OCI-LY7 (cell line): ENCODE measurements around the gene MRPL18. TPM values are rescaled to one million over a fixed set of nuclear protein-coding genes. Genes with fewer than 3 reads are reported as not detected.

Experiments
- Bru-seq: library from RNA; stranded (reverse); fragments of 400-500 nt; gene quantifications from one replicate; lab custom pipeline; 2021; lab: Mats Ljungman, UMichigan
- BruChase-seq, 2 experiments: library from RNA; stranded (reverse); fragments of 400-500 nt; gene quantifications; one replicate each; lab custom pipeline; 2021; lab: Mats Ljungman, UMichigan
- BruUV-seq: library from RNA; stranded (reverse); fragments of 400-500 nt; replicated peaks from 2 replicates; lab custom pipeline; 2021; lab: Mats Ljungman, UMichigan
- CTCF ChIA-PET: fragments of 300-600 bp; sonication (Branson Sonifier 250); formaldehyde crosslinking; loops from one replicate; lab custom pipeline; 2022; ENCODE audit warnings: antibody characterized with exemption; ENCODE audit not compliant: unreplicated experiment; lab: Charles Lee
- POLR2A ChIA-PET: fragments of 300-600 bp; sonication (Branson Sonifier 250); formaldehyde crosslinking; loops from one replicate; lab custom pipeline; 2022; ENCODE audit warnings: antibody characterized with exemption; lab: Charles Lee
- DNase-seq: peaks from one replicate; pipeline ENCODE4 v3.0.0-alpha.2; 2015; ENCODE audit warnings: low spot score
- H2AFZ ChIP-seq: fragments of 200-600 bp; sonication (generic), shearing (Covaris generic); 2 replicates; pipeline ENCODE4 v1.6.1; 2014; ENCODE audit warnings: mild to moderate bottlenecking, antibody characterized with exemption, low read length, moderate library complexity
- H3K27ac ChIP-seq: fragments of 200-600 bp; sonication (generic); 2 replicates; pipeline ENCODE4 v1.5.1; 2014; ENCODE audit warnings: mixed run types, low read depth, mild to moderate bottlenecking, moderate library complexity, low read length, inconsistent platforms; ENCODE audit not compliant: poor library complexity, severe bottlenecking
- H3K36me3 ChIP-seq: fragments of 200-600 bp; sonication (generic); 2 replicates; pipeline ENCODE4 v1.6.1; 2014; ENCODE audit warnings: mild to moderate bottlenecking, antibody characterized with exemption, low read length, moderate library complexity, mixed read lengths; ENCODE audit not compliant: insufficient read depth
- H3K4me1 ChIP-seq: fragments of 200-600 bp; sonication (generic); 2 replicates; pipeline ENCODE4 v1.5.1; 2014; ENCODE audit warnings: mild to moderate bottlenecking, low read length; ENCODE audit not compliant: insufficient read depth, poor library complexity, severe bottlenecking
- H3K4me2 ChIP-seq: fragments of 200-600 bp; sonication (generic); 2 replicates; pipeline ENCODE4 v1.6.1; 2014; ENCODE audit warnings: mild to moderate bottlenecking, low read length
- H3K4me3 ChIP-seq: fragments of 200-600 bp; sonication (generic); 2 replicates; pipeline ENCODE4 v1.5.1; 2014; ENCODE audit warnings: mild to moderate bottlenecking, low read depth, low read length; ENCODE audit not compliant: poor library complexity, severe bottlenecking
- H3K79me2 ChIP-seq: fragments of 200-600 bp; sonication (generic); 2 replicates; pipeline ENCODE4 v1.6.1; 2016; ENCODE audit warnings: low read depth, mild to moderate bottlenecking, low read length, moderate library complexity, mixed read lengths; ENCODE audit not compliant: insufficient read depth
- H3K9me2 ChIP-seq: fragments of 200-600 bp; sonication (generic); 2 replicates; pipeline ENCODE4 v1.6.1; 2016; ENCODE audit warnings: mild to moderate bottlenecking, low read length, mixed read lengths; ENCODE audit not compliant: insufficient read depth
- H3K9me3 ChIP-seq: fragments of 200-600 bp; sonication (generic); 2 replicates; pipeline ENCODE4 v1.6.1; 2014; ENCODE audit warnings: mild to moderate bottlenecking, mixed run types, low read length, mixed read lengths
- H4K20me1 ChIP-seq: fragments of 200-600 bp; sonication (generic); 2 replicates; pipeline ENCODE4 v1.6.1; 2014; ENCODE audit warnings: mild to moderate bottlenecking, antibody characterized with exemption, low read length, moderate library complexity, mixed read lengths; ENCODE audit not compliant: insufficient read depth
- CTCF ChIP-seq: fragments of 200-600 bp; sonication (generic); conservative IDR thresholded peaks from 2 replicates; pipeline ENCODE4 v1.5.1; 2014; ENCODE audit warnings: mild to moderate bottlenecking, antibody characterized with exemption, low read length, moderate library complexity, mixed read lengths
- EZH2phosphoT487 ChIP-seq: fragments of 200-600 bp; sonication (generic); IDR thresholded peaks from 2 replicates; pipeline ENCODE4 v1.6.1; 2018; ENCODE audit warnings: low read depth, borderline replicate concordance, mild to moderate bottlenecking, mixed run types, antibody characterized with exemption, low read length, moderate library complexity, mixed read lengths
- intact Hi-C: fragments of 100-400 bp; cut with micrococcal nuclease; formaldehyde crosslinking; loops from one replicate; pipeline ENCODE4 v1.10.0; 2022; ENCODE audit not compliant: unreplicated experiment
- long read RNA-seq: library from polyadenylated mRNA; stranded (forward); transcript quantifications from one replicate; pipeline ENCODE4 v2.0.0, GENCODE V29; 2022
- total RNA-seq, 2 experiments: library from RNA; depleted of rRNA in 1 of 2; stranded (reverse); fragments of >200 nt in 1 of 2; shearing (Covaris generic) in 1 of 2; gene quantifications; 2 replicates each; pipeline ENCODE4 v1.2.3, GENCODE V29; 2014 to 2022

Gene MRPL18
- 128 and 147 TPM in 2 replicates for total RNA-seq (2014; rRNA removed; shearing (Covaris generic))
- total RNA-seq (2022) = 102 and 117 TPM in 2 replicates
- Bru-seq, nascent RNA = percentile 87 among the genes with signal in this experiment
- BruChase-seq, experiment 1, labeled RNA remaining after a 6-hour chase = percentile 88 among the genes with signal in this experiment
- percentile 88 among the genes with signal in this experiment for BruChase-seq, experiment 2, labeled RNA remaining after a 2-hour chase
- long read RNA-seq, transcript MRPL18-202 (4 exons, 758 nt) = minor isoform, 11 of 210 reads
- long read RNA-seq, transcript MRPL18-201 (4 exons, 978 nt) = major isoform, 146 of 210 reads
- long read RNA-seq, partial matches to known transcripts = 7 of 210 reads
- long read RNA-seq, other reads (novel, unspliced or antisense) = 45 of 210 reads

- no peak for TF ChIP-seq CTCF
- Histone ChIP-seq H3K9me2 (no peaks in the 10 kb centered on the region), H3K79me2 (peaks cover 84% of the 10 kb centered on the region), H3K27ac (peak within 1 kb of the TSS; percentile 88), H3K4me3 (peak within 1 kb of the TSS; percentile 99), H3K4me1 (peaks cover 68% of the 10 kb centered on the region), H3K9me3 (no peaks in the 10 kb centered on the region), H2AFZ (peak within 1 kb of the TSS; percentile 81; the same call in 1 of the 2 replicates), H3K4me2 (peak within 1 kb of the TSS; percentile 98), H4K20me1 (peaks cover 41% of the 10 kb centered on the region), H3K36me3 (peaks cover 79% of the 10 kb centered on the region)
- no TSS peak for BruUV-seq
- ChIA-PET POLR2A (interaction anchor here (0.5 to 3.5 kb wide), 30 partner anchors 9 to 573 kb away, joined by 3 to 48 read pairs (median 4); partner anchors contain the start of genes ACAT2 and WTAP), CTCF (interaction anchor here (0.7 to 0.9 kb wide), 2 partner anchors 63 to 99 kb away, joined by 3 to 4 read pairs; partner anchors contain the start of gene WTAP)
- intact Hi-C loops = loop anchor here (2.0 to 10.0 kb wide), 2 partner anchors 62 to 174 kb away; partner anchors contain the start of gene IGF2R
- peak; percentile 98 for DNase-seq
Measured at GRCh38 chr6:159790149-159790955, at the start of gene MRPL18. TSS of gene MRPL18 (plus strand) at chr6:159790467. CDS start at chr6:159790588, 121 bp downstream.

DNA sequence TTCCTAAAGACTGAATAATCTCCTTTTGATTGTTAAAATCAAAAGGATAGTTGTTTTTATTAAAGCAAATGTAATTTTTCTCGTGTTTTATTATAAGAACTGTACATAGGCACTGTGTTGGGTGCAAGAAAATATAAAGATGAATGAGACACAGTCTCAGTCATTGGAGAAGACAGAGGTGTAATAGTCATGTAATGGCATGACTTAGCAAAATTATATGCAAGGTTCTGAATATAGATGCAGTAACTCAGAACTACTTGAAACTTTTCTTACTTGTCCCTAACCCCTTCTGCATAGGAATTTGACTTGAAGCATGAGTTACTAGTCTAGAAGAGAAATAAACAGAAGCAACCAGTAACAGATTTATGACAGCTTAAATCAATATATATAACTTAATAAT, 48.1 kb upstream of the MRPL18 start:
- ChIA-PET POLR2A (interaction anchor here (0.6 to 1.4 kb wide), 3 partner anchors 9 to 165 kb away, joined by 3 to 4 read pairs (median 3); partner anchors contain the start of gene WTAP), CTCF (no interaction called here)
- BruUV-seq = no TSS peak
- Histone ChIP-seq H3K4me2 (no peak overlapping the region), H3K4me1 (peaks cover 6% of the 10 kb centered on the region), H3K9me2 (no peaks in the 10 kb centered on the region), H4K20me1 (peaks cover 17% of the 10 kb centered on the region; the same call in 1 of the 2 replicates), H3K27ac (no peak overlapping the region), H3K4me3 (no peak overlapping the region), H2AFZ (no peak overlapping the region), H3K79me2 (peaks cover 86% of the 10 kb centered on the region), H3K36me3 (peaks cover 99% of the 10 kb centered on the region), H3K9me3 (no peaks in the 10 kb centered on the region)
- intact Hi-C loops = no loop called here
- no peak for DNase-seq
- TF ChIP-seq CTCF = no peak
- TF ChIP-seq EZH2phosphoT487 = no peak
